Hepatocyte (in vitro differentiated cells): ENCODE measurements around the gene HRAS. TPM values are rescaled to one million over a fixed set of nuclear protein-coding genes. Genes with fewer than 3 reads are reported as not detected.

Source experiments
- DNase-seq: peaks from one replicate; pipeline ENCODE4 v3.0.0-alpha.2; 2016; ENCODE audit warnings: low spot score
- H2AFZ ChIP-seq: fragments of 200-600 bp; sonication (generic); 2 replicates; pipeline ENCODE4 v1.6.0; 2016; ENCODE audit warnings: antibody characterized with exemption, mild to moderate bottlenecking
- H3K27ac ChIP-seq: fragments of 200-600 bp; sonication (generic); 2 replicates; pipeline ENCODE4 v1.5.1; 2016; ENCODE audit warnings: mild to moderate bottlenecking
- H3K27me3 ChIP-seq: fragments of 200-600 bp; sonication (generic); 2 replicates; pipeline ENCODE4 v1.6.1; 2016
- H3K36me3 ChIP-seq: fragments of 200-600 bp; sonication (generic); replicated peaks from 2 replicates; pipeline ENCODE4 v1.5.1; 2016; ENCODE audit warnings: low read depth; ENCODE audit not compliant: insufficient read depth
- H3K4me1 ChIP-seq: fragments of 200-600 bp; sonication (generic); 2 replicates; pipeline ENCODE4 v1.5.1; 2016; ENCODE audit warnings: mild to moderate bottlenecking, moderate library complexity; ENCODE audit not compliant: insufficient read depth
- H3K4me2 ChIP-seq: fragments of 200-600 bp; sonication (generic); 2 replicates; pipeline ENCODE4 v1.6.0; 2016
- H3K4me3 ChIP-seq: fragments of 200-600 bp; sonication (generic); 2 replicates; pipeline ENCODE4 v1.5.1; 2016; ENCODE audit warnings: mild to moderate bottlenecking
- H3K79me2 ChIP-seq: fragments of 200-600 bp; sonication (generic); 2 replicates; pipeline ENCODE4 v1.6.0; 2017; ENCODE audit warnings: mild to moderate bottlenecking
- H3K9me2 ChIP-seq: fragments of 200-600 bp; sonication (generic); replicated peaks from 2 replicates; pipeline ENCODE4 v1.6.0; 2017; ENCODE audit warnings: mild to moderate bottlenecking; ENCODE audit not compliant: insufficient read depth
- H3K9me3 ChIP-seq: fragments of 200-600 bp; sonication (generic); 2 replicates; pipeline ENCODE4 v1.5.1; 2016; ENCODE audit warnings: low read depth, mild to moderate bottlenecking
- H4K20me1 ChIP-seq: fragments of 200-600 bp; sonication (generic); 2 replicates; pipeline ENCODE4 v1.6.0; 2016; ENCODE audit warnings: mild to moderate bottlenecking; ENCODE audit not compliant: insufficient read depth, poor library complexity, severe bottlenecking
- EZH2 ChIP-seq: fragments of 200-600 bp; sonication (generic); IDR thresholded peaks from 2 replicates; pipeline ENCODE4 v1.6.1; 2016; ENCODE audit warnings: antibody characterized with exemption, mild to moderate bottlenecking, borderline replicate concordance
- EZH2phosphoT487 ChIP-seq: fragments of 200-600 bp; sonication (generic); IDR thresholded peaks from one replicate; pipeline ENCODE4 v1.6.1; 2018; ENCODE audit warnings: antibody characterized with exemption, mild to moderate bottlenecking, low read depth, moderate library complexity; ENCODE audit not compliant: unreplicated experiment, severe bottlenecking
- WGBS: methylation state at CpG from one replicate; pipeline ENCODE4 v1.1.6; 2016; ENCODE audit warnings: low lambda C conversion rate; ENCODE audit errors: missing lambda C conversion rate; 5-methylcytosine and 5-hydroxymethylcytosine counted together
- polyA plus RNA-seq: library from polyadenylated mRNA; unstranded; fragments of >200 nt; fragmentation: Nextera tagmentation; extraction: Ambion mirVana; gene quantifications from 2 replicates; pipeline ENCODE4 v1.2.1, GENCODE V29; 2016
- total RNA-seq: library from RNA; depleted of rRNA; stranded (reverse); fragments of >200 nt; gene quantifications from 2 replicates; pipeline ENCODE4 v1.2.3, GENCODE V29; 2014
- TF ChIP-seq, protein P1 (sequence below): fragments of 200-600 bp; sonication (generic); IDR thresholded peaks from 2 replicates; pipeline ENCODE4 v1.5.1; 2016; ENCODE audit warnings: antibody characterized with exemption, mild to moderate bottlenecking; ENCODE audit not compliant: poor library complexity

The HRAS gene
- total and polyA plus RNA-seq, 2 experiments from 2014 or later: 28.4 to 57.9 TPM

DNA sequence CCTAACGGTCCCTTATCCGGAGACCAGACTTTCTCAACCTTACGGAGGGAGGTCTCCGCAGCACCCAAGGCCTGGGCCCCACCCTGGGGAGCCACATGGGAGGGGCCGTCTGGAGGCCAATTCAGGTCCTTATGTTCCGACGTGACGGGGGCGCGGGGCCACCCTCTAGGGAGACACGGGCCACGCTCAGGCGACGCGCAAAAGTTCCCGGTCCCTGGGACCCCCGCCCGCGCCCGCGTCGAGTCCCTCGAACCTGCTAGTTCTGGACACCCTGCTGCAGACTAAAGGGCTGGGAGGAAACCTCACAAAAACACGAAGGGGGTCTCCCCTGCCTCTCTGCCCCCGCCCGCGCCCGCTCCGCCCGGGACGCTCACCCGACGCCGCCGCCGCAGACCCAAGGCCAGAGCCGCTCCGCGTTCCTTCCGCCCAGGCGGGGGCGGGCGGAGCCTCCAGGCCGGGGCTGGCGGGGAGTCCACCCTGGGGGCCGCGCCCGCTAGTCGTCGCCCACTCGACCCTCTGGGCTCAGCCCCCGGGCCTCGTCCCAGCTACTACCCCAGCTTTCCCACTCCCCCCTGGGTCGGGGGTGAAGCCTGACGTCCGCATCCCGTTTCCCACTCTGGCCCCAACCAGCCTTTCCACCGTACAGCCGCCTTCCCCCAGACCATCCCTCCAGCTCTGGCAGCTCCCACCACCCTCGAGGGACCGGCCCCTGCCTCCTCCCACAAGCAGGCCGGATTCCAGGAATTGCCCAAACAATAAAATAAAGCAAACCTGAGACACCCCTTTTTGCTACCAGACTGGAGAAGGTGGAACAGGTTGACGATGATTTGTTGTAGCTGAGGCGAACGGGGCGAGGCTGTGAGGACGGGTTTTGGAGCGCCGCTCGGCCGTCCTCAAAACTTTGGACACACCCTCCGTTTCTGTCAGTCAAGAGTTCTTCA is 31.1 kb downstream of the HRAS start:
- Histone ChIP-seq H3K36me3 (no peaks in the 10 kb centered on the region), H3K9me2 (no peaks in the 10 kb centered on the region), H3K9me3 (no peaks in the 10 kb centered on the region), H3K4me3 (no peak overlapping the region), H3K4me1 (peaks cover 16% of the 10 kb centered on the region), H4K20me1 (peaks cover 12% of the 10 kb centered on the region), H3K79me2 (peaks cover 59% of the 10 kb centered on the region), H3K4me2 (peak overlapping the region; percentile 88), H2AFZ (no peak overlapping the region), H3K27ac (no peak overlapping the region), H3K27me3 (no peaks in the 10 kb centered on the region)
- DNase-seq: peak; percentile 5
- no peak for TF ChIP-seq EZH2
- TF ChIP-seq EZH2phosphoT487: no peak
- TF ChIP-seq, protein P1, sequence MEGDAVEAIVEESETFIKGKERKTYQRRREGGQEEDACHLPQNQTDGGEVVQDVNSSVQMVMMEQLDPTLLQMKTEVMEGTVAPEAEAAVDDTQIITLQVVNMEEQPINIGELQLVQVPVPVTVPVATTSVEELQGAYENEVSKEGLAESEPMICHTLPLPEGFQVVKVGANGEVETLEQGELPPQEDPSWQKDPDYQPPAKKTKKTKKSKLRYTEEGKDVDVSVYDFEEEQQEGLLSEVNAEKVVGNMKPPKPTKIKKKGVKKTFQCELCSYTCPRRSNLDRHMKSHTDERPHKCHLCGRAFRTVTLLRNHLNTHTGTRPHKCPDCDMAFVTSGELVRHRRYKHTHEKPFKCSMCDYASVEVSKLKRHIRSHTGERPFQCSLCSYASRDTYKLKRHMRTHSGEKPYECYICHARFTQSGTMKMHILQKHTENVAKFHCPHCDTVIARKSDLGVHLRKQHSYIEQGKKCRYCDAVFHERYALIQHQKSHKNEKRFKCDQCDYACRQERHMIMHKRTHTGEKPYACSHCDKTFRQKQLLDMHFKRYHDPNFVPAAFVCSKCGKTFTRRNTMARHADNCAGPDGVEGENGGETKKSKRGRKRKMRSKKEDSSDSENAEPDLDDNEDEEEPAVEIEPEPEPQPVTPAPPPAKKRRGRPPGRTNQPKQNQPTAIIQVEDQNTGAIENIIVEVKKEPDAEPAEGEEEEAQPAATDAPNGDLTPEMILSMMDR: no peak
- 94% methylated on average over 38 of the region's 72 CpGs for WGBS

- H3K79me2 ChIP-seq: peaks cover 55% of the 10 kb centered on the region
- DNase-seq: peak; percentile 26
- no peak overlapping the region for H3K4me2 ChIP-seq
These were observed 32.0 kb downstream of the HRAS start for GRCh38 chr11:503179-503981.

DNA sequence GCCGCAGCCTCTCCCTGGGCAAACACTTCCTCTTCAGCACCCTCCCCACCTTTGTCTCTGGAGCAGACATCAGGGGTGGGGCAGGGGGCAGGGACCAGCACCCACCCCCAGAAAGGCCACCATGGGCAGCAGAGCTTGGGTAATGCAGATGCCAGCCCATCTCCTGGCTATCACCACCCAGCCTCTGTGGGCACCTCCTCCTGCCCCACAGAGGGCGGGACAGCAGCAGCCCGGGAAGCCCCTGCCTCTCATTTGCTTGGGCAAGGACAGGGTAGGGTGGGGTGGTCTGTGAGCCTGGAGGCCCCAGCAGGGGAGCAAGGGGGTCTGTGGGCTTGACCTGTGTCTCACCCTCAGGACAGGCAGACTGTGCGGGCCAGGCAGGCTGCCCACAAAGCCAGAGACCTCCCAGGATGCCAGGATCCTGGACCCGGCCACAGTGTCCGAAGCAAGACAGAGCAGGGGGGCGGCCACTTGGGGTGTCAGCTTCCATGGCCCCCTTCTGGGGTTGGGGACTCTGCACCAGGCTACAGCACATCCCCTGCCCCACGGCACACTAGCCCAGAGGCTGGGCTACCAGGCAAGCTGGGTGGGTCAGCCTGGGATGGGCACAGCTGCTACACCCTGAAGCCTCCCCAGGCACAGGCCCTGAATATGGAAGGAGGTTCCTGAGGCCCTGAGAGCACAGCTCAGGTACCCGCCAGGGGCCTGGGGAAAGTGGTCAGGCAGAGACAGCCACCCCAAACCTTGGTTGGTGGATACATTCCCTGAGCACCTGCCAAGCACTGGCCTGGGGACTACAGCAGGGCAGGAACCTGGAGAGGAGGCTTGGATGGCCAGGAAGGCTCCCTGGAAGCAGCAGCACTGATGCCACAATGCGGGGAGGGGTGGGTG is 32.8 kb downstream of the HRAS start:
- Histone ChIP-seq H3K27me3 (no peaks in the 10 kb centered on the region), H3K36me3 (no peaks in the 10 kb centered on the region), H3K27ac (no peak overlapping the region), H3K79me2 (peaks cover 47% of the 10 kb centered on the region), H4K20me1 (peaks cover 12% of the 10 kb centered on the region), H3K4me2 (no peak overlapping the region), H3K9me2 (no peaks in the 10 kb centered on the region), H3K9me3 (no peaks in the 10 kb centered on the region), H3K4me1 (peaks cover 16% of the 10 kb centered on the region), H3K4me3 (no peak overlapping the region), H2AFZ (no peak overlapping the region)
- DNase-seq: no peak
- 92% methylated on average over 7 of the region's 10 CpGs for WGBS
- no peak for TF ChIP-seq EZH2
- TF ChIP-seq, protein P1: no peak
- no peak for TF ChIP-seq EZH2phosphoT487

More at GRCh38 chr11:503179-503981, 32.0 kb downstream of the HRAS start:
- Histone ChIP-seq H4K20me1 (peaks cover 12% of the 10 kb centered on the region), H3K9me3 (no peaks in the 10 kb centered on the region), H3K27ac (no peak overlapping the region), H2AFZ (no peak overlapping the region), H3K36me3 (no peaks in the 10 kb centered on the region), H3K4me3 (no peak overlapping the region), H3K4me1 (peaks cover 16% of the 10 kb centered on the region), H3K9me2 (no peaks in the 10 kb centered on the region), H3K27me3 (no peaks in the 10 kb centered on the region)
- 94% methylated on average over 24 of the region's 24 CpGs for WGBS
- no peak for TF ChIP-seq EZH2phosphoT487
